ENCODE results near the gene GCNA. TPM values are rescaled to one million over a fixed set of nuclear protein-coding genes. Genes with fewer than 3 reads are reported as not detected.

The GCNA gene
- 0.72 and 2.6 TPM in 2 replicates for total RNA-seq

GRCh38 chrX:71578253-71579135 lies at the start of gene GCNA:
Gene GCNA, plus strand, starts transcription at chrX:71578437. Its CDS starts 2,385 bp downstream, at chrX:71580822.

GRCh38 chrX:71532753-71533425 lies 45.3 kb upstream of the GCNA start, which contains the start of gene OGT:
Gene OGT, plus strand, starts transcription at chrX:71533104. Its CDS starts 196 bp downstream, at chrX:71533300.

GRCh38 chrX:71618303-71618721 lies 40.1 kb downstream of the GCNA start, which contains the start of gene CXCR3:
Gene CXCR3, minus strand, starts transcription at chrX:71618511. Its CDS starts 62 bp downstream, at chrX:71618449.

Other genes with a start within 250 kb of the GCNA start
- 18.6 and 24.5 TPM in 2 replicates for gene TAF1, start 212.1 kb upstream of the GCNA start, total RNA-seq
- gene OGT, start 45.3 kb upstream of the GCNA start, total RNA-seq: 78.6 and 113 TPM in 2 replicates
- not detected in 2 replicates for gene CXCR3, start 40.1 kb downstream of the GCNA start, total RNA-seq
- gene CXorf49, start 139.8 kb downstream of the GCNA start, total RNA-seq: 0.24 TPM in 1 of 2 replicates, not detected in the other
- gene CXorf49B, start 184.9 kb downstream of the GCNA start, total RNA-seq: 0.24 TPM in 1 of 2 replicates, not detected in the other

Data from tracheal epithelial cell (primary cell).